ENCODE results near the gene SPG7.

GRCh38 chr16:89545044-89545830 is 37.0 kb downstream of the SPG7 start:
- no peak for TF ChIP-seq TAF1 (IDR thresholded peaks at IDR 0.05; ENCODE audit: low read depth, low read length)
- no peak for TF ChIP-seq POLR2A (IDR thresholded peaks at IDR 0.05; ENCODE audit: low read depth, low read length)
- TF ChIP-seq POLR2AphosphoS5 (IDR thresholded peaks at IDR 0.05; ENCODE audit: low read depth, low read length) = no peak
- no peak for TF ChIP-seq PAX5 (IDR thresholded peaks at IDR 0.05; ENCODE audit: insufficient read depth, low read length, severe bottlenecking)
- TF ChIP-seq SPI1 (IDR thresholded peaks at IDR 0.05; ENCODE audit: low read depth, low read length) = no peak
